ENCODE data around the gene AK4. TPM values are rescaled to one million over a fixed set of nuclear protein-coding genes. Genes with fewer than 3 reads are reported as not detected.

AK4 gene
- total and polyA plus RNA-seq, 9 donors, result 5.0 to 14.1 (median 7.6) TPM

DNA sequence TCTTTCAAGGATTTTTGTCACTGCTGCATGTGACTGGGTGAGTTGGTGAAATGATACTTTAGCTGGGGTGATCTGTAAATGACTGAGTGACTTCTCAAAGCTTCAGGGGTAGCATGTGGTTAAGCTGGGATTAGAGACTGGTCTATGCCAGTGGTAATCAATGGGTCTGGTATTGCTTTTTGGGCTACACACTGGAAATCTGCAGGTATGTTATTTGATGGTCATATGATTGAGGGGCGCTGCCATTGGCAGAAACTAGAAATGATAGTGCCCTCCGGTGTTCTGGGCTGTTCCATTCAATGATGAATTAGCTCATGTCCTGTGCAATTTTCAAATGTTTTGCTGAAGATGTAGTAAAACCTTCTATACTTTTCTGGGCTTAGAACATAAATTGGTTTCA, 121.6 kb downstream of the AK4 start:
- H3K36me3 ChIP-seq (ENCODE audit: control insufficient read depth, insufficient read depth, low read length), result no peaks in the 10 kb centered on the region
- no CpG with 5 or more reads among the region's 2 CpGs for WGBS (ENCODE audit: insufficient coverage)

GRCh38 chr1:65276197-65276939, 128.4 kb downstream of the AK4 start:
- Histone ChIP-seq H3K9me3 (replicated peaks; ENCODE audit: control insufficient read depth, low read depth, low read length) (no peaks in the 10 kb centered on the region), H3K4me1 (ENCODE audit: control insufficient read depth, insufficient read depth, low read length) (peaks cover 3% of the 10 kb centered on the region), H3K4me3 (ENCODE audit: low read length) (no peak overlapping the region), H3K36me3 (ENCODE audit: control insufficient read depth, insufficient read depth, low read length) (no peaks in the 10 kb centered on the region), H3K27ac (ENCODE audit: low read length) (no peak overlapping the region), H3K27me3 (ENCODE audit: control insufficient read depth, insufficient read depth, low read length) (peaks cover 3% of the 10 kb centered on the region)
- no peak for DNase-seq
- WGBS (ENCODE audit: insufficient coverage), result 29% methylated on average over 1 of the region's 1 CpG

More for the DNA sequence above, 121.6 kb downstream of the AK4 start:
- H3K9me3 ChIP-seq (replicated peaks; ENCODE audit: control insufficient read depth, low read depth, low read length), result no peaks in the 10 kb centered on the region
- H3K27ac ChIP-seq (ENCODE audit: low read length), result no peak overlapping the region
- peaks cover 8% of the 10 kb centered on the region for H3K4me1 ChIP-seq (ENCODE audit: control insufficient read depth, insufficient read depth, low read length)
- DNase-seq, result no peak
- peaks cover 12% of the 10 kb centered on the region for H3K27me3 ChIP-seq (ENCODE audit: control insufficient read depth, insufficient read depth, low read length)
- no peak overlapping the region for H3K4me3 ChIP-seq (ENCODE audit: low read length)

GRCh38 chr1:65277605-65278347, 129.8 kb downstream of the AK4 start:
- Histone ChIP-seq H3K9me3 (replicated peaks; ENCODE audit: control insufficient read depth, low read depth, low read length) (no peaks in the 10 kb centered on the region), H3K4me3 (ENCODE audit: low read length) (no peak overlapping the region), H3K4me1 (ENCODE audit: control insufficient read depth, insufficient read depth, low read length) (peaks cover 3% of the 10 kb centered on the region), H3K27ac (ENCODE audit: low read length) (no peak overlapping the region), H3K36me3 (ENCODE audit: control insufficient read depth, insufficient read depth, low read length) (no peaks in the 10 kb centered on the region), H3K27me3 (ENCODE audit: control insufficient read depth, insufficient read depth, low read length) (peaks cover 3% of the 10 kb centered on the region)
- DNase-seq, result no peak
- WGBS (ENCODE audit: insufficient coverage), result 55% methylated on average over 7 of the region's 10 CpGs

GRCh38 chr1:65278376-65279069, 130.5 kb downstream of the AK4 start:
- no peak overlapping the region for H3K27ac ChIP-seq (ENCODE audit: low read length)

DNA sequence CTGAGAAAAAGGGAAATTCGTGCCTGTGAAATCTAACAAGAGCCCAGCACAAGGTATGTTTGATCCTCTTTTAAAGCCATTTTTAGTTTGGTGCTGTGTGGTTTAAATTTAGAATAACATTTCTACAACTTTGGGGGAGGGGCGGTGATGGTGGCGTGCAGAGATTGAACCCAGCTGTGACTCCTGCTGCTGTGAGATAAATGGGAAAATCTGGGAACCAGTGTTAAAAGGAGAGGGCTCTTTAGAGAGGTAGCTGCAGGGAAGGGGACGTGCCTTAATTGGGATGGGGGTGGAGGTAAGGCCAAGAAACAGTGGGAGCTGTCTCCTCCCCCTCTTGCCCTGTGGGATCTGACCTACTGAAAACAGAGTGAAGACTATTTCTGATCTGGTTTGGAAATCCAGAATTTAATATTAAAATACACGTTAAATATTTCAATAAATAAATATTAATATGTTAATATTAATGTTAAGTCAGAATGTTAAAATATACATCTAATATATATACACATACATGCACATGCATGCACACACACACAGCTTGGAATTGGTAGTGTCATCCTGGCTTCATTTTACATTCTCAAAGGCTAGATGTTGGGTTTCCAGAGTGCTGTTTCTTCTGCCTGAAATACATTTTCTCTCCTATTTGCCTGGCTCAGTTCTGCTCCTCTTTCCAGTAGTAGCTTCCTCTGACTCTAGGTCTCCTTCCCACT, 131.2 kb downstream of the AK4 start:
- 29% methylated on average over 2 of the region's 5 CpGs for WGBS (ENCODE audit: insufficient coverage)
- H3K4me3 ChIP-seq (ENCODE audit: low read length), result no peak overlapping the region

More at GRCh38 chr1:65278376-65279069, 130.5 kb downstream of the AK4 start:
- H3K4me1 ChIP-seq (ENCODE audit: control insufficient read depth, insufficient read depth, low read length), result peaks cover 3% of the 10 kb centered on the region
- no peak for DNase-seq
- H3K36me3 ChIP-seq (ENCODE audit: control insufficient read depth, insufficient read depth, low read length), result no peaks in the 10 kb centered on the region
- peaks cover 3% of the 10 kb centered on the region for H3K27me3 ChIP-seq (ENCODE audit: control insufficient read depth, insufficient read depth, low read length)
- no peaks in the 10 kb centered on the region for H3K9me3 ChIP-seq (replicated peaks; ENCODE audit: control insufficient read depth, low read depth, low read length)
- no peak overlapping the region for H3K4me3 ChIP-seq (ENCODE audit: low read length)
- WGBS (ENCODE audit: insufficient coverage), result 17% methylated on average over 2 of the region's 5 CpGs

More for the DNA sequence above, 131.2 kb downstream of the AK4 start:
- Histone ChIP-seq H3K36me3 (ENCODE audit: control insufficient read depth, insufficient read depth, low read length) (no peaks in the 10 kb centered on the region), H3K4me1 (ENCODE audit: control insufficient read depth, insufficient read depth, low read length) (peaks cover 3% of the 10 kb centered on the region), H3K9me3 (replicated peaks; ENCODE audit: control insufficient read depth, low read depth, low read length) (no peaks in the 10 kb centered on the region), H3K27ac (ENCODE audit: low read length) (no peak overlapping the region), H3K27me3 (ENCODE audit: control insufficient read depth, insufficient read depth, low read length) (peaks cover 3% of the 10 kb centered on the region)
- no peak for DNase-seq

Other genes with a start within 250 kb of the AK4 start
- gene JAK1, start 181.7 kb upstream of the AK4 start, total RNA-seq, result 55.2 TPM
- 10 to 100 TPM; 49.2 to 69.5 (median 56.2) TPM for gene JAK1, start 181.7 kb upstream of the AK4 start, polyA plus RNA-seq (ENCODE audit: insufficient read depth in 1 of 8, insufficient read length in 8 of 8, low replicate concordance in 1 of 8)
- gene DNAJC6, start 161.3 kb downstream of the AK4 start, total RNA-seq, result 0.93 TPM
- gene DNAJC6, start 161.3 kb downstream of the AK4 start, polyA plus RNA-seq (ENCODE audit: insufficient read depth in 1 of 8, insufficient read length in 8 of 8, low replicate concordance in 1 of 8), result 1 to 10 TPM in 3 of 8 donors, under 1 TPM in 5; 0.60 to 1.2 (median 0.81) TPM